HL-60/S4 treated with retinoic acid at 250 ng/mL for 4 days and 3 days (cell line): Measurements from ENCODE around the gene SLC35F4.

Experiments
- in situ Hi-C: fragments of 300-500 bp; cut with MboI; formaldehyde crosslinking; loops from 2 replicates; pipeline ENCODE4 v1.7.0; 2022; ENCODE audit warnings: low sequenced_read_pairs

Gene SLC35F4

DNA sequence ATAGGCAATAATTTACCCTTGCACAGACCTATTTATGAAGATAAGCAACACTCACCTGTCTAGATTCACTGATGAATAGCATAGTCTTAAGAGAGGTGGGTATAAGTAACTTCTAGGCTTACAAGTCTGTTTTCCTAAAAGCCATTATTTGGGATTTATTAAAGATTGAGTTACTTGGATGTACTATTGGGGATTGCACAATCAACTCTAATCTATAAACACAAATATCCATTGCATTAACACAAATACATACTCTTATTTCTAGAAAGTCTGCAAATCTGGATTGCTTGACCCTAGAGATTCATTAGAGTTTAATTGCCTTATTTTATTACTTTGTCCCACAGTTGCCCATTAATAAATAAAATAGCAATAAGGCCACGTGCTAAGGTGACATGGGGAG, 224.1 kb downstream of the SLC35F4 start:
- in situ Hi-C loops, result no loop called here

GRCh38 chr14:57640036-57640435, 225.9 kb downstream of the SLC35F4 start:
- in situ Hi-C loops, result no loop called here

DNA sequence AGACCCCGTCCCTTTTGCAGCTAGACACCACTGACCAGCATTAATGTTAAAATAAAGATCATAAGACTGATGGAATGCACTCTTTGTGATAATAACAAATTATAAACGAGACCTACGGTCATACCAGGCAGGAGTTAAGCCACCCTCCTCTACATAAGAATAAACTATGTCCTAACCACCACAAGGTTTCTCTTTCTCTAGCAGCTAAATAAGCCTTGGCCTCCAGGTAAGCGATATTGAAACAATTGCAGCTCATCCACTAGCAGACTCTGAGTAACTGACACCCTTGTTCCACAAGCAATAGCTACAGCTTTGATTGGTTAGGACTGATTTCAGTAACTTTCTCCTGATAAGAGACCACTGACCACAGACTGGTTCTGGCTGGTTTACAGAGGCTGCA, 228.0 kb downstream of the SLC35F4 start:
- in situ Hi-C loops, result no loop called here

DNA sequence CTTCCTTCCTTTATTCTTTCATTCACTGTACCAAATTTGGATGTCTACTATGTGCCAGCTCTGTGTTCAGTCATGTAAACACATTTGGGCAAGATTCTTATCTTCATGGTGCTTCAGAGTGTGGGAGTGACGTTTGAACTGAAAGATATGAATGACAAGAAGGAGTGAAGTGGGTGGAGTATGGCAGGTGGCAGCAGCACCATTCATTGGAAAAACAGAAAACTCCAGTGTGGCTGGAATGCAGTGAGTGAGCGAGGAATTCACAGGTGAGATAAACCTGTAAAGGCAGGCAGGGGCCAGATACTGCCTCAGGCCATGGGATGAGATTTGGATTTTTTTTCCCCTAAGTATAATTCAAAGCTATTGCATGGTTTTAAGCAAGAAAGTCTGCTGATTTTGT, 231.6 kb downstream of the SLC35F4 start:
- in situ Hi-C loops, result no loop called here

DNA sequence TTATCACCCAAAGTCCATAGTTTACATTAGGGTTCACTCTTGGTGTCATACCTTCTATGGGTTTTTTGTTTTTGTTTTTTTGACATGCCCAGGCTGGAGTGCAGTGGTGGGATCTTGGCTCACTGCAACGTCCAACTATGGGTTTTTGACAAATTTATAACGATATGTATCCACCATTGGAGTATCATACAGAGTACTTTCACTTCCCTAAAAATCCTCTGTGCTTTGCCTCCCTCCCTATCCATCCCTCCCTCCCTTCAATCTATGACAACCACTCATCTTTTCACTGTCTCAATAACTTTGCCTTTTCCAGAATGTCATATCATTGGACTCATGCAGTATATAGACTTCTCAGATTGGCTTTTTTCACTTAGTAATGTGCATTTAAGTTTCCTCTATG, 233.2 kb downstream of the SLC35F4 start:
- in situ Hi-C loops, result no loop called here

DNA sequence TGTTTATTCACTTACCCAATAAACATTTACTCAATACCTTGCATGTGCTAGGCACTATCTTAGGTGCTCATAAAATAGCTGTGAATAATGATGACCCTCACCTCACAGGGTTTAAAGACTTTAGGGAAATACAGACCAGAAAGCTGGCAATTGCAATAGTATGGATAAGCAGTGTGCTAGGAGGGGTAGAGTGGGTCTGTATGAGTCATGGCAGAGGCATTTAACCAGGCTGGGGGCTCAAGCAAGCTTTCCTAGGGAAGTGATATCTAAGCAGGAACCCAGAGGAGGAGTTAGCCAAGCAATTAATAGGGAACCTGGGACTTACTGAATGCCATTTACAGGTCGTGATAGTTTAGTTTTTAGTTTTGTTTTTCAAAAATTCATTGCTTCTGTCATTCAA, 248.4 kb downstream of the SLC35F4 start:
- in situ Hi-C loops, result no loop called here

DNA sequence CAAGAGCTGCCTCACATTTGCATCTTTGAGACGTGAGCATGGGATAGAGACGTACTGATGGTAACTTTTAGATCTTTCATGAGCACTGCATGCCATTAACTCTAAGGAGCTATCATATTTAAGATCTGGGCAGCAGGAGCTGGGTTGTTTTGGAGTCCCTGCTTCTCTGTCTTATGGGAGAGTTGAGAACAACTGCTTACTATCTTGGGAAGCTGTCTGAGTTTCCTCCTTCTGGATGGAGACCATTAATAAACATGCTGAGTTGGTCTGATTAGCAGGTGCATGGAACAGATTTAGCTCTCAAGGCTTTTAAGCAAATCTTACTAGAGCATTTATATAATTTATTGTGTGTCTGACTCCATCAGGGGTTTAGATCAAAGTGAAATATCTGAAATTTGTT, 252.9 kb downstream of the SLC35F4 start:
- in situ Hi-C loops, result no loop called here

DNA sequence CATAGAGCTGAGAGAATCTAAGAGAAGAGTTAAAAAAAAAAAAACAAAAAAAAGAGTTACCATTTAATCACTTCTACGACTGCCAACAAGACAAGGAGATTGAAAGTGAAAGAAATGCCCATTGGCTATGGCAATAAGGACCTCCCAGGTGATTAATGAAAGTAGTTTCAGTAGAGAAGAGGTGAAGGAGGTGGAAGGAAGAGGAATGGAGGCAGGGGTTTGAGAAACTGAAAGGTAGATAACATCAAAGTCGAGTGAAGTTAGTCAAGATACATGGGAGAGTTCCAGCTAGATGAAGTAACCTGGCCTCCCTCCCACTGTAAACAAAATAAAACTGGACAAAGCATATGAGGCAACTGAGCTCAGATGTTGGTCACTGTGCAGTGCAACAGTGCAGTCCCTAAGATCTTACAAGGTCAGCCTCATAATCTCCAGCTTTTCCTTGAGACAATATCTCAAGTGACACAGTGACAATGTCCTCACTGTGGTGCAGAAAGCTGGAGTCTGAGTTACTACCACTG, 254.3 kb downstream of the SLC35F4 start:
- in situ Hi-C loops, result no loop called here

GRCh38 chr14:57610631-57611030, 255.3 kb downstream of the SLC35F4 start:
- in situ Hi-C loops, result no loop called here

GRCh38 chr14:57609192-57610075, 256.5 kb downstream of the SLC35F4 start:
- in situ Hi-C loops, result no loop called here

DNA sequence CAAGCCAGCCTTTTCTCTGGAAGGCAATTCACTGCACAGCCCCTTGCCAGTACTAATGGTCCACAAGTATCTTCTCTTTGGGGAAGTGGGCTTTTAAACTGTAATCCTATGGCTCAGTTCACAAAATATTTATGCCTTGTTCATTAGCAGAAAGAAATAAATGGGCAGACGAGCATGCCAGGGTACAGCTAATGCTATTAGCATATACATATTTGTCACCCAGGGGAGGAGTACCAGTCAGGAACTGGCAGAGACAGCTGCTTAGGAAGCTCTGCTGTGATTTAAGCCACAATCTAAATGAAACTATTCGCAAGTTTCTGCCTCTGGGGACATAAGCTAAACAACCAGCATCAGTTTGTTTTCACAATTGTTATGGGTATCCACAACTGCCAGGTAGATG, 258.8 kb downstream of the SLC35F4 start:
- in situ Hi-C loops, result no loop called here

GRCh38 chr14:57583396-57583795, 282.5 kb downstream of the SLC35F4 start:
- in situ Hi-C loops, result no loop called here

GRCh38 chr14:57582746-57583145, 283.1 kb downstream of the SLC35F4 start:
- in situ Hi-C loops, result no loop called here

DNA sequence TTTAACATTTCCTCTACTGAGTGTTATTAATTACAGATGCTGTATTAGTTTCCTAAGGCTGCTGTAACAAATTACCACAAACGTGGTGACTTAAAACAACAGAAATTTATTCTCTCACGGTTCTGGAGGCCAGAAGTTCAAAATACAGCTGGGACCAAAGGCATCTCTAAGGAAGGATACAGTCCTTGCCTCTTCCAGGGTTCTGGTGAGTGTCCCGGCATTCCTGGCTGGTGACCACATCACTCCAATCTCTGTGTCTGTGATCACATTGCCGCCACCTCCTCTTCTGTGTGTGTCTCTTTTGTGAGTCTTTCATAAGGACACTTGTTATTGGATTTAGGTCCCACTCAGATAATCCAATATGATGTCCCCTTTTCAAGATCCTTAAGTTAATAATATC, 287.1 kb downstream of the SLC35F4 start:
- in situ Hi-C loops, result no loop called here

DNA sequence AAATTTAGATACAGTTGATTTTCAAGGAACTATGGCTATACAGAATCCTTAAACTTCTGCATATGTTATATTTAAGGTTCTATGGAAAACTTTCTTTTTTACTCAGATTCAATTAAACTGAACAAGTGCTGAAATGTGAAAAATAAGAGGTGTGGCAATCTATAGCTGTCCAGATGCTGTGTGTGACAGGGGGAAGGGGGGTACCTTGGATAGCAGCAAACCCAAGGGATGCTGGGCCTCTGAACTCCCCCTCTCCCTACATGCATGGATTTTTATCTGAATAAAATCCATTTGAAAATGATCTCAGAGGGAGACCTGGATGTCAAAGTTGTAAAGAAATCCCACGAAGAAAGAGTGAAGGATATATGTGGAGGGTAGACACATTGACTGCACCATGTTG, 289.4 kb downstream of the SLC35F4 start:
- in situ Hi-C loops, result no loop called here

DNA sequence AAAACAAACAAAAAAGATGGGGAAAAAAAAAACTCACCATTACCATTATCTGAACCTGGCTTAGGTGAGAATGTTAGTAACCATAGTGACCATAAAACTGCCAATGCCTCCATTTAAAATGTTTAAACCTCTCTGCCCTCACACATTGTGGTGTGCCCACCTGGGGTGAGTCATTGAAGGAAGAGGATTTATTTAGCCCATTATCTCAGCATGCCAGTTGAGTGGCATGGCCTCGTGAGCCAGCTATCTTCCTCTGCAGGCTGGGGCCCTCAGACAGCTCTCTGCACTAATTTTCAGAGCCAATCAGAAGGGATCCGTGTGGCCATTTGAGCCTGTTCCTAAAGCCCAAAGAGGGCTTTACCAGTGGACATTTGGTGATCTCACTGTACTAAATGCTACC, 290.4 kb downstream of the SLC35F4 start:
- in situ Hi-C loops, result no loop called here

DNA sequence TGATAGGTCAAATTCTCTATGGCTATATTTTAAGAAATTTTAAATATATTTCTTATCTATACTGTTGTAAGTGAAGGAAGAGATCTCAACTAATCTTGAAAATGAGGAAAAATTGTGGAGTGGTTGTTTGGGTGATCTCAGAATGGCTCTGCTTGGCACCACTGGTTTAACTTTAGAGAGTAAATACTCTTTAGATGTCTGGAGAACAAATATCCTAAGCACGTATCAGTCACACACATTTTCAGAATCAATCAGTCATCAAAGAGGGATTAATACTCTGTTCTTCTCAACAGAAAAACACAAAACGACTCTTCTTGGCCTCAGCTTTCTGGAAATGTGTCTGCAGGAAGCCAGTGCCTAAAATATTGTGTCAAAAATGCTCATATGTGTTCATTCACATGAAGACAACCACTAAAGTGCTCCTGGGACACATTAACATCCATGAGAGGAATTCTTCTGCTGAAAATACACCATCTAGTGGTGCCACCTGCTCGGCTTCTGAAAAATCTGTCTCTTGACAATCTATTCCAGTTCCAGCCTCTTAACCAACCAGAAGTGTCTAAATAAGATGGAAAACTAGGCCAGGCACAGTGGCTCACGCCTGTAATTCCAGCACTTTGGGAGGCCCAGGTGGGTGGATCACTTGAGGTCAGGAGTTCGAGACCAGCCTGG, 291.1 kb downstream of the SLC35F4 start:
- in situ Hi-C loops, result no loop called here

GRCh38 chr14:57573173-57573572, 292.7 kb downstream of the SLC35F4 start:
- in situ Hi-C loops, result no loop called here

DNA sequence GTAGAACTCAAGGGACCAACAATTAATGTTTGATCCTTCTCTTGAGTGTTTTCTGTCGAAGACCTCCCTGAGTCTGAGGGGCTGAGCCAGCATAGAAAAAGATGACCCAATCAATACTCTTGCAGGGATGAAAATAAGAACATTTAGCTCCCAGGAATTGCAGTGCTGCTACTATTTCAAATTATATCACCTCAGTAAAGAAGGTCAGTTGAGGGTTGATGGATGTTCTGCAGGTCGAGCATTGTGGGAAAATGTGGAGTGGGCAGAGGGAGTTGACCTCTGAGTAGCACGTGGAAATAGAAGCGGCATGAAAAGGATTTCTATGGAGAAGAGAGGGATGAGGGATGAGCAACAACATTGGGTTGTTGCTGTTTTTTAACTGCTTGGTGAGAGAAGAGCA, 297.3 kb downstream of the SLC35F4 start:
- in situ Hi-C loops, result no loop called here

- in situ Hi-C loops, result no loop called here
Observed at GRCh38 chr14:57567220-57567619, 298.7 kb downstream of the SLC35F4 start.

- in situ Hi-C loops, result no loop called here
Observed at GRCh38 chr14:57560681-57561080, 305.2 kb downstream of the SLC35F4 start.

DNA sequence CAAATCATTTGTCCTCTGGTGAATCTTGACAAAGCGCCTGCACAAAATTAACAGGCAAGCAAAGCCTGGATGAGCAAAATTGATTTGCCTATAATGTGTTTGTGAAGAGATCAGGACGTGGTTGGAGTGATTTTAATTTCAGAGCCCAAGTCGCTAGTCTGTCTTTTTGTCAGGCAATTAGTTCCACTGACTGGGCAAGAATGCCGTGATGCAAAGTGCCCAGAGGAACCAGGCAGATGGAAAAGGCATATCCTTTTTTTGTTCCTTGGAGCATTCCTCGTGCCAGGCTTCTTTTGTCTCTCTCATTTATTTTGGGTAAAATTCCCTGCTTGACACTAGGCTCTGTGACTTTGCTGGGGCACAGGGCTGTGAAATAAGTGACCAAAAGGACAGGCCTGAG, 306.3 kb downstream of the SLC35F4 start:
- in situ Hi-C loops, result no loop called here
